D721Med (cell line): ENCODE results near the gene ROR2.

ENCODE experiments used
- DNase-seq: peaks from one replicate; pipeline ENCODE4 v3.0.0; 2011; ENCODE audit warnings: low spot score; ENCODE audit not compliant: insufficient read length
- FAIRE-seq: peaks from 2 replicates; lab custom pipeline; 2011; peaks lifted over from hg19 to GRCh38; lab: Jason Lieb, UNC
- CTCF ChIP-seq: IDR thresholded peaks from 2 replicates; pipeline ENCODE4 v1.5.1; 2012; ENCODE audit warnings: mild to moderate bottlenecking, control low read depth; ENCODE audit not compliant: insufficient read depth; ENCODE audit errors: missing control alignments

The ROR2 gene

DNA sequence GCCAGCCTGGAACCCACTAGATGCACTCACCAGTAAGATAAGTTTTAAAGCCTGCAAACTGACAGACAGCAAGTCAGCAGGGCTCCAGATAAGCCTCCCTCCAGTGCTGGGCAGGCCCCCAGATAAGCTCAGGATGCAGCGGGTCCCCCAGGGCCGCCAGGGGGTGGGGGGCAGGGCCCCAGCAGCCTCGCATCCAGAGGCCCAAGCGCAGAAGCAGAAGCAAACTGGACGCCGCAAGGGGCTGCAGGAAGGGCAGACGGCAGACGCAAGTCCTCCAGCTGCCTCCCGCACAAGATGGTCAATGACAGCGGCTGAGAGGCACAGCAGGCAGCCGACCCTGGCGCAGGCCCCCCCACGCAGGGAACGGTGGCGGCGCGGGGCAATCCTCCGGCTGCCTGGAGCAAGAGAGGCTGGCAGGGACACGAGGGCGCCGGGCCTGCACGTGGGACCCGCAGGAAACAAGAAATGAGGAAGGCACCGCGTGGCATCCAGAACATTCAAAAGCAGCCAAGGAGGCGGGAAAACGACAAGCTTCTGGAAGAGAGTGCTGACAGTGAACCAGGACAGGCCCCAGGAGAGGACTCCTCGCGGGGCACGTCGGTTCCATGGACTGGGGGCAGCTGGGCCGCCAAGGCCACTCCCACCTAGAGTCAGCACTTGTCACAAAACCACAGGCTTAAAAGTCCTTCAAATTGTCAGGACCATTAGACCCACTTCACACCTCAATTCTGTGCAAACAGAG lies 49.8 kb downstream of the ROR2 start:
- TF ChIP-seq CTCF: no peak
- DNase-seq (peak; percentile 46), FAIRE-seq (no peak)

DNA sequence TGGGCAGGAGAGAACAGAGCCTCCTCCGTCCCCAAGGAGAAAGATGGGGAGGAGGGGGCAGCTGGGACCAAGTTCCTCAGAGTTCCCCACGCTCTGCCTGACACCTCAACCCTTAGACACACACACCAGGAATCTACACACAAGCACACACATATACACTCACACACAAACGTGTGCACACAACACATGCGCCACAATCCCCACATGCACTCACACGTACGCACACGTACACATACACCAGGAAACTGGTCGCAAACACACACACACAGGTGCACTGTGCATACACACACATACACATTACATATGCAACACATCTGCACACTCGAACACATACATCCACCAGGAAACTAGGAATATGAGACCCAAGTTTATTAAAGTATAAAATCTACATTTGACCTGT lies 50.4 kb downstream of the ROR2 start:
- FAIRE-seq: no peak
- TF ChIP-seq CTCF: no peak

DNA sequence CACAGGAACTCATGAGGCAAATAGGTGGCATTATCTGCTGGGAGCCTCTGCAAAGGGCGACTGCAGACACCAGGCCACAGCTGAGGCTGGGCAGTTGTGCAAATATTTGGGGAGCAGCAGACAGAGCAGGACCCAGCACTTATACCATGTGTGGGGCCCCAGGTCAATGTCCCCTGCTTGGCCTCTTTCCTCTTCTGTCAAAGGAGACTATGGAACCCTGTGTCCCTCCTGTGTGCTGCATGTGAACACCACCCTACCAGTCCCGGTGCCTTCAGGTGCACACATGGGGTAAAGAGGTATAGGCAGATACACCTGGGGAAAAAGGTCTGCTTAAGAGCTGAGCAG lies 50.8 kb downstream of the ROR2 start:
- no peak for FAIRE-seq

More for the DNA sequence above, 50.4 kb downstream of the ROR2 start:
- no peak for DNase-seq

GRCh38 chr9:91898451-91899218 lies 51.4 kb downstream of the ROR2 start:
- DNase-seq: no peak

More for the DNA sequence above, 50.8 kb downstream of the ROR2 start:
- DNase-seq: no peak
- no peak for TF ChIP-seq CTCF

DNA sequence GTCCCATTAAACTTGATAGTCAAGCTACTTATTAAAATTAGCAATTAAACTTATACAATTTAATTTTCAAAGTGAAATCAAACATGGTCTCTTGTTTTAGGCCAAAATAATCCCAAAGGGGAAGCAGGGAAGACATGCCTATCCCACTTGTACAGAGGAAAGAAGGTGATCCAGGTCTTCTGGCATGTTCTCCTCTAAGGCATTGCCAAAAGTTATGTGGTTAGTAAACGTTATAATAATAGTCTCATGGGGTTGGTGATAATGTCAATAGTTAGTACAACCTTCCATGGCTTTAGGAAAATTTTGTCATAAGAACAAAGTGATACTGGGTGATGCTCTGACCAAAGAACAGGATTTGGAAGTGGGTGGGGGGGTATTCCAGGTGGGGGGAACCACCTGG lies 52.8 kb downstream of the ROR2 start:
- FAIRE-seq: no peak
- TF ChIP-seq CTCF: no peak
- DNase-seq: no peak

More at GRCh38 chr9:91898451-91899218, 51.4 kb downstream of the ROR2 start:
- no peak for FAIRE-seq
- no peak for TF ChIP-seq CTCF

DNA sequence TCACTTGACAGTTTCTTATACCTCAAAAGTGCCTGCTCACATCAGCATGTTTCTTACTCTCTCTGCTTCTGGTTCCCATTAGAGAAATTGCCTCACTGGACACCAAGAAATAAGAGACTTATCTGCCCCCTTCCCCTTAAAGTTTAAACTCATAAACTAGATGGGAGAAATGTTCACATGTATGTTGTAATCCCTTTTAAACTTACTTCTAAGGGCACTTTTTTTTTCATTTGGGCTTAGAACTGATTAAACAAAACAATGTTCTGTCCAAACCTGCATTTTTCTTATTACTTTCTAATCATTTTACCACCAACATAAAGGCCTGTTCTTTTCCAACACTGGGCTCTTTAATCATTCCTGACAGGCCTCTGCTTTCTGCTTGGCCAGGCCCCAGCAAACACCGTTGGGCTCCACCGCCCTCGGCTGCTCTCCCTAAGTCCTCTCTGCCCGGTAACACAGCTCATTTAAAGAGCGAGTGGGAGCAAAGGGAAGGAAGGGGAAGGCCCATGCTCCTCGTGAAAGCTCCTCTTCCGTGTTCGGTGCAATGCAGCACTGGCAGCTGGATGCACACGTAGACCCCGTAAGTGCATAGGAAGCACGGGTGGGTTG lies 53.4 kb downstream of the ROR2 start:
- DNase-seq (no peak), FAIRE-seq (no peak)
- no peak for TF ChIP-seq CTCF

GRCh38 chr9:91896097-91896496 lies 53.9 kb downstream of the ROR2 start:
- no peak for TF ChIP-seq CTCF
- FAIRE-seq (no peak), DNase-seq (no peak)
